Measurements from ENCODE around the gene POMT1.

POMT1 gene

GRCh38 chr9:131477367-131477766 lies 25.4 kb upstream of the POMT1 start:
- H3K4me3 ChIP-seq (ENCODE audit: low read depth, low read length), result no peak overlapping the region
- DNase-seq (ENCODE audit: low read depth), result no peak

GRCh38 chr9:131477816-131478419 lies 24.8 kb upstream of the POMT1 start:
- TF ChIP-seq CTCF (conservative IDR thresholded peaks at IDR 0.05; ENCODE audit: low read depth, low read length), result no peak
- no peak for DNase-seq (ENCODE audit: low read depth)
- no peak overlapping the region for H3K4me3 ChIP-seq (ENCODE audit: low read depth, low read length)

More at GRCh38 chr9:131477367-131477766, 25.4 kb upstream of the POMT1 start:
- no peak for TF ChIP-seq CTCF (conservative IDR thresholded peaks at IDR 0.05; ENCODE audit: low read depth, low read length)

- TF ChIP-seq CTCF (conservative IDR thresholded peaks at IDR 0.05; ENCODE audit: low read depth, low read length), result peak; percentile 64
- no peak overlapping the region for H3K4me3 ChIP-seq (ENCODE audit: low read depth, low read length)
- peak; percentile 42 for DNase-seq (ENCODE audit: low read depth)
Observed at GRCh38 chr9:131478421-131478868, 24.3 kb upstream of the POMT1 start.

GRCh38 chr9:131478911-131479310 lies 23.8 kb upstream of the POMT1 start:
- H3K4me3 ChIP-seq (ENCODE audit: low read depth, low read length), result no peak overlapping the region
- no peak for TF ChIP-seq CTCF (conservative IDR thresholded peaks at IDR 0.05; ENCODE audit: low read depth, low read length)
- no peak for DNase-seq (ENCODE audit: low read depth)

- no peak for TF ChIP-seq CTCF (conservative IDR thresholded peaks at IDR 0.05; ENCODE audit: low read depth, low read length)
- DNase-seq (ENCODE audit: low read depth), result no peak
- no peak overlapping the region for H3K4me3 ChIP-seq (ENCODE audit: low read depth, low read length)
Observed at GRCh38 chr9:131480258-131480657, 22.5 kb upstream of the POMT1 start.

GRCh38 chr9:131481441-131482342 lies 21.0 kb upstream of the POMT1 start:
- no peak overlapping the region for H3K4me3 ChIP-seq (ENCODE audit: low read depth, low read length)
- DNase-seq (ENCODE audit: low read depth), result no peak
- no peak for TF ChIP-seq CTCF (conservative IDR thresholded peaks at IDR 0.05; ENCODE audit: low read depth, low read length)
